GM21381 (cell line): Measurements from ENCODE around the gene RIC8B.
"Not testable (repeated sequence)": the region's sequence is repeated elsewhere in the genome, so short reads cannot be mapped to it uniquely, and the experiment has no call there.

Source experiments
- ATAC-seq: cut with Tn5 transposase; IDR thresholded peaks from one replicate; pipeline ENCODE4 v1.9.1; 2021; ENCODE audit warnings: mild to moderate bottlenecking, moderate library complexity; ENCODE audit not compliant: unreplicated experiment

Gene RIC8B

GRCh38 chr12:106897981-106898901 lies 123.8 kb downstream of the RIC8B start:
- no peak for ATAC-seq

GRCh38 chr12:106900554-106900953 lies 126.1 kb downstream of the RIC8B start:
- ATAC-seq, result no peak

GRCh38 chr12:106901276-106901675 lies 126.8 kb downstream of the RIC8B start:
- no peak for ATAC-seq

GRCh38 chr12:106902053-106902452 lies 127.6 kb downstream of the RIC8B start:
- ATAC-seq, result no peak

- ATAC-seq, result peak; percentile 88
Observed at GRCh38 chr12:106903241-106903945, 128.9 kb downstream of the RIC8B start.

- no peak for ATAC-seq
Observed at GRCh38 chr12:106906715-106907114, 132.2 kb downstream of the RIC8B start.

GRCh38 chr12:106907411-106907810 lies 132.9 kb downstream of the RIC8B start:
- no peak for ATAC-seq

GRCh38 chr12:106907846-106908245 lies 133.4 kb downstream of the RIC8B start:
- no peak for ATAC-seq

GRCh38 chr12:106908561-106908960 lies 134.1 kb downstream of the RIC8B start:
- no peak for ATAC-seq

GRCh38 chr12:106910202-106910601 lies 135.7 kb downstream of the RIC8B start:
- peak; percentile 68 for ATAC-seq

- no peak for ATAC-seq
Observed at GRCh38 chr12:106911581-106911980, 137.1 kb downstream of the RIC8B start.

GRCh38 chr12:106913456-106913855 lies 139.0 kb downstream of the RIC8B start:
- no peak for ATAC-seq

GRCh38 chr12:106914796-106915634 lies 140.5 kb downstream of the RIC8B start:
- peak; percentile 53 for ATAC-seq

- ATAC-seq, result no peak
Observed at GRCh38 chr12:106915635-106916026, 141.1 kb downstream of the RIC8B start.

GRCh38 chr12:106917503-106917902 lies 143.0 kb downstream of the RIC8B start:
- ATAC-seq, result no peak

GRCh38 chr12:106918746-106919145 lies 144.3 kb downstream of the RIC8B start:
- ATAC-seq, result no peak

GRCh38 chr12:106919910-106920544 lies 145.5 kb downstream of the RIC8B start:
- no peak for ATAC-seq

- ATAC-seq, result not testable (repeated sequence)
Observed at GRCh38 chr12:106921976-106922375, 147.5 kb downstream of the RIC8B start.

- ATAC-seq, result not testable (repeated sequence)
Observed at GRCh38 chr12:106923594-106923993, 149.1 kb downstream of the RIC8B start.

- ATAC-seq, result no peak
Observed at GRCh38 chr12:106924268-106924861, 149.9 kb downstream of the RIC8B start.
